ENCODE results near the gene ADD3.

DNA sequence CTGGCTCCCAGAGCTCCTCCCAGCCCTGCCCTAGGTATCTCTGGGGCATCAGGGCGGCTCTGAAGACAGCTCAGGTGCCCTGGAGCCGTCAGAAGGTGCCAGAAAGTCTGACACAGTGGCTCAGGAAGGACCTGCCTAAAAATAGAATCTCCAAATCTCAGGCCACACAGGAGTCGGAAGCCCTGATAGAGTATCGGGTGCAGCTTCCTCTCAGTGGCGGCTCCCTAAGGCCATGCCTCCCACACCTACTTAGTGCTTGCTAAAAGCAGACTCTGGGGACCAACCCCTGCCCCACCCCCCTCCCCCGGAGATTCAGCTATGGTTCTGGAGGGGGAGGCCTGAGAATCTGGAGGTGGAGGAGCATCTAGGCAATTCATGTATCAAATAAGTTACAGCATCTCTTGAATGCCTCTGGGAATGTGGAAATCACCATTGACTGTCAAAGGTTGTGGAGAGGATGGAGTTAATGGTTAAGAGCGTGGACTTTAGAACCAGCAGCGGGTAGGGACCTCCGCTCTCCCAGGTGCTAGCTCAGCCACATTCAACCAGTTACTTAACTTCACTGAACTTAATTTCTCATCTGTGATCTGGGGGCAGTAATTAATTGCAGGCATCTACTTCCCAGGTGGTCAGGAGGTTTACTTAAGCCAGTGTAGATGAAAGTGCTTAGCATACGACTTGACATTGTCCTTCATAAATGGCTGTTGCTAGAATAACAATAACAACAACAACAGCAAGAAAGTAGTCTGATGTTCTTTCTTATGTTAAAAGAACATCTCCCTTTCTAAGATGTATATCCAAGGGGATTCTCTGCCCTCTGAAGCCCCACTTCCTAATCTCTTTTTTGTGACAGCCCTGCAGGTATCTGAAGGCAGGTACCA lies 161.1 kb downstream of the ADD3 start:
- no peak for TF ChIP-seq CTCF (tag by site-specific recombination; IDR thresholded peaks at IDR 0.05)
- TF ChIP-seq EGR2 (tag by site-specific recombination; IDR thresholded peaks at IDR 0.05; ENCODE audit: low read depth): peak; percentile 69; the same call in 1 of the 2 replicates
- no peak for TF ChIP-seq ZNF777 (tag by site-specific recombination; IDR thresholded peaks at IDR 0.05; ENCODE audit: borderline replicate concordance)
- TF ChIP-seq ZNF513 (tag by site-specific recombination; IDR thresholded peaks at IDR 0.05): no peak
- no peak for TF ChIP-seq MYNN (tag by site-specific recombination; IDR thresholded peaks at IDR 0.05; ENCODE audit: borderline replicate concordance)
- TF ChIP-seq KLF9 (tag by site-specific recombination; IDR thresholded peaks at IDR 0.05; ENCODE audit: low read depth): no peak

All from HEK293 (cell line).